ENCODE data around the gene FANK1.
"Not testable (repeated sequence)": the region's sequence is repeated elsewhere in the genome, so short reads cannot be mapped to it uniquely, and the experiment has no call there.

DNA sequence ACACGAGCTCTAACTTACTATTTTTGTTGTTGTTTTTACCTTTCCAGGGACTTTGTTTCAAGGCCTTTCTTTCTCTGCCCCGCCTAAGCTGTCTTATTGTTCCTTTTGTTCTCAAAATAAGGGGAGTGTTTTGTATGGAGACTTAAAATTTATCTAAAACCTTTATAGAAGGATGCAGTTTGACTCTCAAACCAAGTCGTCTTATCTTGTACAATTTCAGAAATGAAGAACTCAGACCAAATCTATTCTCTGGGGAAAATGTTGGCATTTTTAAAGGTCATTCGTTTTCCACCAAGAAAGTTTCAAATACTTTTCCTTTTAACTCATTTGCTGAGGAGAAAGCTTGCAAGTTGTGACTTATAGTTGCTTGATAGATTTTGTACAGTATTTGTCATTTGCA is 953 bp downstream of the FANK1 start:
- TF ChIP-seq, protein P1, sequence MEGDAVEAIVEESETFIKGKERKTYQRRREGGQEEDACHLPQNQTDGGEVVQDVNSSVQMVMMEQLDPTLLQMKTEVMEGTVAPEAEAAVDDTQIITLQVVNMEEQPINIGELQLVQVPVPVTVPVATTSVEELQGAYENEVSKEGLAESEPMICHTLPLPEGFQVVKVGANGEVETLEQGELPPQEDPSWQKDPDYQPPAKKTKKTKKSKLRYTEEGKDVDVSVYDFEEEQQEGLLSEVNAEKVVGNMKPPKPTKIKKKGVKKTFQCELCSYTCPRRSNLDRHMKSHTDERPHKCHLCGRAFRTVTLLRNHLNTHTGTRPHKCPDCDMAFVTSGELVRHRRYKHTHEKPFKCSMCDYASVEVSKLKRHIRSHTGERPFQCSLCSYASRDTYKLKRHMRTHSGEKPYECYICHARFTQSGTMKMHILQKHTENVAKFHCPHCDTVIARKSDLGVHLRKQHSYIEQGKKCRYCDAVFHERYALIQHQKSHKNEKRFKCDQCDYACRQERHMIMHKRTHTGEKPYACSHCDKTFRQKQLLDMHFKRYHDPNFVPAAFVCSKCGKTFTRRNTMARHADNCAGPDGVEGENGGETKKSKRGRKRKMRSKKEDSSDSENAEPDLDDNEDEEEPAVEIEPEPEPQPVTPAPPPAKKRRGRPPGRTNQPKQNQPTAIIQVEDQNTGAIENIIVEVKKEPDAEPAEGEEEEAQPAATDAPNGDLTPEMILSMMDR (conservative IDR thresholded peaks at IDR 0.05; ENCODE audit: low read depth, low read length), result not testable (repeated sequence)
- TF ChIP-seq EZH2 (IDR thresholded peaks at IDR 0.05; ENCODE audit: borderline replicate concordance, low read depth, low read length, poor library complexity, severe bottlenecking), result not testable (repeated sequence)
